ENCODE measurements around the gene TPTE. TPM values are rescaled to one million over a fixed set of nuclear protein-coding genes. Genes with fewer than 3 reads are reported as not detected.
"Not testable (repeated sequence)": the region's sequence is repeated elsewhere in the genome, so short reads cannot be mapped to it uniquely, and the experiment has no call there.

The TPTE gene
- polyA plus RNA-seq (ENCODE audit: insufficient read length in 4 of 4) = not detected

- DNase-seq (ENCODE audit: low read depth in 4 of 4, low spot score in 3 of 4) = no peak
Measured at GRCh38 chr21:10521091-10521598, at the start of gene TPTE. TSS of gene TPTE (plus strand) at chr21:10521583. CDS start at chr21:10538724, 17,141 bp downstream.

- DNase-seq (ENCODE audit: low read depth in 4 of 4, low spot score in 3 of 4) = not testable (repeated sequence)
Measured at GRCh38 chr21:10471999-10472398, 49.4 kb upstream of the TPTE start.

GRCh38 chr21:10477794-10478193 is 43.6 kb upstream of the TPTE start:
- not testable (repeated sequence) for DNase-seq (ENCODE audit: low read depth in 4 of 4, low spot score in 3 of 4)

DNA sequence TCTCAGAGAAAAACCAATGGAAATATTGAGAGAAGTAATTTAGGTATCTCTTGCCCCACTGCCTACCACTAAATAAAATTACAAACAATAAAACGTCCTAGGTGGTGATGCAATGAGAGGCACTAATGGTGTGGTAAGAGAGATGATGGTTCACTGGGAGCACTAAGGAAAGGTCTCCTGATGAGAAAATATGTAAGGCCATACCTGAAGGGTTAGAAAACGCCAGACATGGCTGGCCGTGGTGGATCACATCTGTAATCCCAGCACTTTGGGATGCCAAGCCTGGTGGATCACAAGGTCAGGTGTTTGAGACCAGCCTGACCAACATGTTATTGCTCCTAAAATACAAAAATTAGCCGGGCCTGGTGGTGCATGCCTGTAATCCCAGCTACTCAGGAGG is 41.5 kb upstream of the TPTE start:
- DNase-seq (ENCODE audit: low read depth in 4 of 4, low spot score in 3 of 4) = not testable (repeated sequence)

- DNase-seq (ENCODE audit: low read depth in 4 of 4, low spot score in 3 of 4) = not testable (repeated sequence)
Measured at GRCh38 chr21:10484864-10485263, 36.5 kb upstream of the TPTE start.

DNA sequence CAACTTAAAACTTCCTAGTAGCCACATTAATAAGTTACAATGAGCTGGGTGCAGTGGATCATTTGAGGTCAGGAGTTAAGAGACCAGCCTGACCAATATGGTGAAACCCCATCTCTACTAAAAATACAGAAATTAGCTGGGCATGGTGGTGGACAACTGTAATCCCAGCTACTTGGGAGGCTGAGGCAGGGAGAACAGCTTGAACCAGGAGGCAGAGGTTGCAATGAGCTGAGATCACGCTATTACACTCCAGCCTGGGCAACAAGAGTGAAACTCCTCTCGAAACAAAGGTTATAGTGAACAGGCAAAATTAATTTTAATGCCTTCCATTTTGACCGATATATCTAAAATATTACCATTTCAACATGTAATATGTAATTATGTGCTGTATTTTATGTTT is 30.9 kb upstream of the TPTE start:
- not testable (repeated sequence) for DNase-seq (ENCODE audit: low read depth in 4 of 4, low spot score in 3 of 4)

- no peak for DNase-seq (ENCODE audit: low read depth in 4 of 4, low spot score in 3 of 4)
Measured at GRCh38 chr21:10511116-10511515, 10.3 kb upstream of the TPTE start.

GRCh38 chr21:10516889-10517288 is 4.5 kb upstream of the TPTE start:
- DNase-seq (ENCODE audit: low read depth in 4 of 4, low spot score in 3 of 4) = not testable (repeated sequence)

DNA sequence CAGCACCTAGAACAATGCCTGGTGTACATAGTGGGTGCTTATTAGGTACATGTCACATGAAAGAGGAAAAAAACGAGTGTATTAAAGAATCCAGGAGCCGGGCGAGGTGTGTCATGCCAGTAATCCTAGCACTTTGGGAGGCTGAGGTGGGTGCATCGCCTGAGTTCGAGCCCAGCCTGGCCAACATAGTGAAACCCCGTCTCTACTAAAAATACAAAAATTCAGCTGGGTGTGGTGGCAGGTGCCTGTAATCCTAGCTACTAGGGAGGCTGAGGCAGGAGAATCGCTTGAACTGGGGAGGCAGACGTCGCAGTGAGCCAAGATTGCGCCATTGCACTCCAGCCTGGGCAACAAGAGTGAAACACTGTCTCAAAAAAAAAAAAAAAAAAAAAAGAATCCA is 3.5 kb upstream of the TPTE start:
- DNase-seq (ENCODE audit: low read depth in 4 of 4, low spot score in 3 of 4) = not testable (repeated sequence)

GRCh38 chr21:10521835-10522500 is 585 bp downstream of the TPTE start:
- not testable (repeated sequence) for DNase-seq (ENCODE audit: low read depth in 4 of 4, low spot score in 3 of 4)

- no peak for DNase-seq (ENCODE audit: low read depth in 4 of 4, low spot score in 3 of 4)
Measured at GRCh38 chr21:10539956-10540355, 18.6 kb downstream of the TPTE start.

GRCh38 chr21:10544376-10544775 is 23.0 kb downstream of the TPTE start:
- DNase-seq (ENCODE audit: low read depth in 4 of 4, low spot score in 3 of 4) = not testable (repeated sequence)

DNA sequence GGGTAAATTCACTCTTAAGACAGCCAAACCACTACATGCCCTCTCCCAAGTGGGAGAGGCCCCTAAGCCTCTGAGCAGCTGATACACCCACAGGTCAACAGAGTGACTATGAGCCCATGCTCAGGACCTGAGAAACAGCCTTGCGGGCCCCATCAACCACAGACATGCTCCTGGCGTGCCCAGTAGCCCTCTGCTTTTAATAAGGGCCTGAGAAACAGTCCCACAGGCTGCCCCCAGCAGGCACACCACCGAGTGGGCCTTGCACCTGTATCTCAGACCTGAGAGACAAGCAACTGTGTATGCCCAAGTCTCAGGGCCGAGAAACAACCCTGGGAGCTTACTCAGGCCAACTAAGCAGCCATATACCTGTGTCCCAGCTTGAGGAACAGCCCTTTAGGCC is 26.5 kb downstream of the TPTE start:
- DNase-seq (ENCODE audit: low read depth in 4 of 4, low spot score in 3 of 4) = not testable (repeated sequence)

DNA sequence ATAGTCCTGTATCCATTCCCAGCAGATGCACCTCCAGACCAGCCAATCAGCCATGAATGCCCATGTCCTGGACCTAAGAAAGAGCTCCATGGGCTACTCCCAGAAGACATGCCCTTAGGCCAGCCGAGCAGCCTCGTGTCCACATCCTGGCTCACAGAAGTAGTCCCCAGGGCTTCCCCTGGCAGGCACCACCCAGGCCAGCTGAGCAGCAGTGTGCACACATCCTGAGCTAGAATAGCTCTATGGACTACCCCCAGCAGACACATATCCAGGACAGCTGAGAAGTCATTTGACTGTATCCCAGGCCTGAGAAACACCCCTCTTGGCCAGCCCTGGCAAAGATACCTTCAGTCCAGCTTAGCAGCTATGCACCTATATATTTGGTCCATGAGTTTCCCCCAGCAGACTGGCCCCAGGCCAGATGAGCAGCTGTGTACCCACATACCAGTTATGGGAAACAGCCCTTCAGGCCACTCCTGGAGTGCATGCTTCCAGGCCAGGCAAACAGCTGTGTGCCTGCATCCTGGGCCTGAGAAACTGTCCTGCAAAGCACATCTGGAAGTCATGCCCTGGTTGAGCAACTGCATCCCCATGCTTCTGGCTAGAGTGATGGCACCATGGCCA is 27.1 kb downstream of the TPTE start:
- DNase-seq (ENCODE audit: low read depth in 4 of 4, low spot score in 3 of 4) = not testable (repeated sequence)

DNA sequence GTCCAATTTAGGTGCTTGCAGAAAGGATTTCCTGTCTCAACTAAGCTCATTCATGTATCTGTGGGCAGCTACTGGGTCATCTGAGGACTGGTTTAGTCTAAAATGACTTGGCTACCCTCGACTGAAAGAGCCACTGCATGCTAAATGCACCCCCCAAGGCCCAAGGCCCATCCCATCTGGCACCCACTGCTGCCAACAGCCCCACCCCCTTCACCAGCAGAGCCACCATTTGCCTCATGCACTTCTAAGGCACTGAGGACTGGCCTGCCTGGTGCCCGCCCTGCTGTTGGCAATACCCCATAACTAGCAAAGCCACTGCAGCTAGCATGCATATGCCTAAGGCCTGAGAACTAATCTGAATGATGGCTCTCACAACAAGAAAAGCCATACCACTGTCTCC is 49.4 kb downstream of the TPTE start:
- DNase-seq (ENCODE audit: low read depth in 4 of 4, low spot score in 3 of 4) = not testable (repeated sequence)

GRCh38 chr21:10574531-10575310 is 53.3 kb downstream of the TPTE start:
- DNase-seq (ENCODE audit: low read depth in 4 of 4, low spot score in 3 of 4) = not testable (repeated sequence)

GRCh38 chr21:10575311-10575667 is 53.9 kb downstream of the TPTE start:
- DNase-seq (ENCODE audit: low read depth in 4 of 4, low spot score in 3 of 4) = no peak

- not testable (repeated sequence) for DNase-seq (ENCODE audit: low read depth in 4 of 4, low spot score in 3 of 4)
Measured at GRCh38 chr21:10578910-10579309, 57.5 kb downstream of the TPTE start.

DNA sequence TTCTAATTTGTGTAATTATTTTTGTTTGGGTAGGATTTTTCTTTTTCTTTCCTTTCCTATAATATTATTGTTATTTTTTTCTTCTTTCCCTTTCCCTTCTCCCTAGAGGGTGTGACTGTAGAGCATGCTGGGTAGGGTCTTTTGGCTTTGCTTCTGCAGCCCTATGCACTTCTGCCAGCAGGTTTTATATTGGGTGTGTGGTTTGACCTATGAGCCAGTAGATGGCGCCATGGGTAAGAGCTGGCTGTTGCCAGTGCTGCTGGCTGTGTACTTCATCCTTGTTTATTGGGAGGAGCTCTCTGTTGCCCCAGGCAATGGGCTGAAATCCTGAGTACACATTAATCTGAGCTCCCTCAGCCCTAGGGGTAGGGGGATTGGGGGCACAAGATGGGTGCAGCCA is 67.7 kb downstream of the TPTE start:
- not testable (repeated sequence) for DNase-seq (ENCODE audit: low read depth in 4 of 4, low spot score in 3 of 4)

GRCh38 chr21:10607074-10607473 is 85.7 kb downstream of the TPTE start:
- not testable (repeated sequence) for DNase-seq (ENCODE audit: low read depth in 4 of 4, low spot score in 3 of 4)

- not testable (repeated sequence) for DNase-seq (ENCODE audit: low read depth in 4 of 4, low spot score in 3 of 4)
Measured at GRCh38 chr21:10614285-10614684, 92.9 kb downstream of the TPTE start.

All from left renal pelvis (tissue), 4 donors.